Stomach (tissue), 9 donors: Measurements from ENCODE around the gene STARD10. TPM values are rescaled to one million over a fixed set of nuclear protein-coding genes. Genes with fewer than 3 reads are reported as not detected.

Source experiments
- DNase-seq, 2 donors: peaks; one replicate each; pipeline versions ENCODE4 v3.0.0 to v3.0.0-alpha.2; 2013 to 2019
- H3K27ac ChIP-seq, 5 donors: fragments of 200-600 bp in 4 of 5; sonication (generic) in 4 of 5; one replicate each; pipeline ENCODE4 v1.5.1; 2013 to 2019; ENCODE audit warnings: mild to moderate bottlenecking in 1 of 5, moderate library complexity in 1 of 5
- H3K27me3 ChIP-seq, 3 donors: fragments of 200-600 bp; sonication (generic); one replicate each; pipeline ENCODE4 v1.5.1; 2017 to 2019; ENCODE audit warnings: mixed run types in 1 of 3
- H3K36me3 ChIP-seq, 4 donors: fragments of 200-600 bp; sonication (generic); 1 replicate in 3 of 4; 2 replicates in 1 of 4; pipeline ENCODE4 v1.5.1; 2016 to 2019
- H3K4me1 ChIP-seq, 4 donors: fragments of 200-600 bp; sonication (generic); one replicate each; pipeline ENCODE4 v1.5.1; 2016 to 2019
- H3K4me3 ChIP-seq, 4 donors: fragments of 200-600 bp; sonication (generic) in 3 of 4; one replicate each; pipeline ENCODE4 v1.5.1; 2016 to 2019; ENCODE audit warnings: mild to moderate bottlenecking in 1 of 4
- H3K9me3 ChIP-seq, 4 donors: fragments of 200-600 bp; sonication (generic); one replicate each; pipeline ENCODE4 v1.5.1; 2016 to 2019
- CTCF ChIP-seq, 7 experiments: fragments of 450-650 bp in 4 of 7; fragments of 200-600 bp in 3 of 7; sonication (generic) in 3 of 7; IDR thresholded peaks; one replicate each; pipeline ENCODE4 v1.5.1; 2016 to 2019; ENCODE audit warnings: antibody characterized with exemption in 7 of 7, control low read depth in 2 of 7, mild to moderate bottlenecking in 1 of 7
- EP300 ChIP-seq: sonication (generic); formaldehyde crosslinking; IDR thresholded peaks from one replicate; pipeline ENCODE4 v1.6.1; 2017; ENCODE audit warnings: antibody characterized with exemption
- POLR2A ChIP-seq, 4 donors: fragments of 450-650 bp; IDR thresholded peaks; one replicate each; pipeline ENCODE4 v1.6.1; 2016; ENCODE audit warnings: antibody characterized with exemption in 4 of 4, control low read depth in 2 of 4, mild to moderate bottlenecking in 1 of 4, moderate library complexity in 1 of 4
- POLR2AphosphoS5 ChIP-seq, 3 donors: sonication (generic); formaldehyde crosslinking; IDR thresholded peaks; one replicate each; pipeline ENCODE4 v1.6.1; 2016; ENCODE audit warnings: antibody characterized with exemption in 3 of 3
- WGBS, 5 donors: extraction: QIAGEN DNeasy Blood & Tissue Kit in 3 of 5; methylation state at CpG; one replicate each; pipeline versions ENCODE4 v1.1.5 to v1.1.7; 2013 to 2018; 5-methylcytosine and 5-hydroxymethylcytosine counted together
- intact Hi-C: fragments of 100-400 bp; cut with DNase I; formaldehyde crosslinking; loops from one replicate; pipeline ENCODE4 v1.15.1; 2023; ENCODE audit warnings: low total_unique reads
- polyA plus RNA-seq, 3 donors: library from polyadenylated mRNA; stranded (reverse); fragments of 200-250 nt; gene quantifications; one replicate each; pipeline ENCODE4 v1.2.3, GENCODE V29; 2013
- total RNA-seq, 5 donors: library from RNA; depleted of rRNA; stranded (reverse); fragments of >200 nt; gene quantifications; one replicate each; pipeline versions ENCODE4 v1.1.0 to v1.2.3, GENCODE V29; 2014 to 2016
- donor health status: healthy with polysubstance abuse.
- donor health status: Bipolar disorder and iron deficiency.
- donor health status: healthy.

Gene STARD10
- total and polyA plus RNA-seq, 8 donors: 125 to 950 (median 346) TPM

- 33 to 57% (median 46%) methylated on average over 13 of the region's 13 CpGs for WGBS, 5 donors
- TF ChIP-seq POLR2AphosphoS5 (IDR thresholded peaks at IDR 0.05) (peak in 2 of 3 donors; percentile 38 to 75), CTCF (IDR thresholded peaks at IDR 0.05) (peak in 5 of 7 experiments; percentile 77 to 97 (median 93)), EP300 (no peak), POLR2A (IDR thresholded peaks at IDR 0.05) (no peak)
- Histone ChIP-seq H3K36me3 (peaks cover 8 to 38% (median 17%) of the 10 kb centered on the region in 4 donors), H3K4me3 (no peak overlapping the region), H3K4me1 (peaks cover 15 to 54% (median 37%) of the 10 kb centered on the region in 4 donors), H3K27ac (peak overlapping the region in 3 of 5 donors; percentile 3 to 80 (median 29)), H3K9me3 (no peaks in the 10 kb centered on the region), H3K27me3 (no peaks in the 10 kb centered on the region)
- intact Hi-C loops: loop anchor here (5.0 kb wide), 1 partner anchor 346 kb away; no protein-coding TSS in a partner anchor
- peak; percentile 85 to 92 for DNase-seq
Observed at GRCh38 chr11:72831521-72832300, 37.9 kb upstream of the STARD10 start.

GRCh38 chr11:72829884-72830533 is 36.2 kb upstream of the STARD10 start:
- Histone ChIP-seq H3K27ac (no peak overlapping the region), H3K4me3 (no peak overlapping the region), H3K4me1 (peaks cover 11 to 46% (median 29%) of the 10 kb centered on the region in 4 donors), H3K27me3 (no peaks in the 10 kb centered on the region), H3K36me3 (peaks cover 8 to 53% (median 14%) of the 10 kb centered on the region in 4 donors), H3K9me3 (no peaks in the 10 kb centered on the region)
- no peak for TF ChIP-seq POLR2A (IDR thresholded peaks at IDR 0.05)
- no peak for TF ChIP-seq POLR2AphosphoS5 (IDR thresholded peaks at IDR 0.05)
- no peak for TF ChIP-seq CTCF (IDR thresholded peaks at IDR 0.05)
- no peak for TF ChIP-seq EP300
- 83 to 94% (median 92%) methylated on average over 5 of the region's 5 CpGs for WGBS, 5 donors
- intact Hi-C loops: loop anchor here (5.0 kb wide), 1 partner anchor 347 kb away; no protein-coding TSS in a partner anchor
- DNase-seq: no peak

GRCh38 chr11:72829178-72829577 is 35.3 kb upstream of the STARD10 start:
- no peak overlapping the region for H3K27ac ChIP-seq
- no peaks in the 10 kb centered on the region for H3K9me3 ChIP-seq
- no peak for TF ChIP-seq POLR2A (IDR thresholded peaks at IDR 0.05)
- TF ChIP-seq POLR2AphosphoS5 (IDR thresholded peaks at IDR 0.05): no peak
- no peak for TF ChIP-seq EP300
- no peak for TF ChIP-seq CTCF (IDR thresholded peaks at IDR 0.05)
- 91 to 95% (median 95%) methylated on average over 10 to 13 of the region's 13 CpGs for WGBS, 5 donors
- H3K4me1 ChIP-seq: peaks cover 5 to 38% (median 25%) of the 10 kb centered on the region in 4 donors
- H3K36me3 ChIP-seq: peaks cover 8 to 61% (median 14%) of the 10 kb centered on the region in 4 donors
- intact Hi-C loops: no loop called here
- H3K27me3 ChIP-seq: no peaks in the 10 kb centered on the region
- H3K4me3 ChIP-seq: no peak overlapping the region
- DNase-seq: no peak

- Histone ChIP-seq H3K4me1 (peaks cover 3 to 33% (median 21%) of the 10 kb centered on the region in 4 donors), H3K9me3 (no peaks in the 10 kb centered on the region), H3K27ac (peak overlapping the region in 3 of 5 donors; percentile 46 to 78 (median 51)), H3K27me3 (no peaks in the 10 kb centered on the region), H3K36me3 (peaks cover 8 to 66% (median 14%) of the 10 kb centered on the region in 4 donors), H3K4me3 (no peak overlapping the region)
- WGBS, 5 donors: 78 to 89% (median 88%) methylated on average over 7 of the region's 7 CpGs
- TF ChIP-seq POLR2A (IDR thresholded peaks at IDR 0.05) (no peak), EP300 (no peak), CTCF (IDR thresholded peaks at IDR 0.05) (no peak), POLR2AphosphoS5 (IDR thresholded peaks at IDR 0.05) (no peak)
- intact Hi-C loops: no loop called here
- DNase-seq: no peak
Observed at GRCh38 chr11:72828692-72829101, 34.9 kb upstream of the STARD10 start.
